ENCODE data around the gene ZNF446.
"Not testable (repeated sequence)": the region's sequence is repeated elsewhere in the genome, so short reads cannot be mapped to it uniquely, and the experiment has no call there.

The ZNF446 gene

GRCh38 chr19:58460039-58460438, 16.1 kb upstream of the ZNF446 start:
- no peak for ATAC-seq
- no peak for DNase-seq
- Mint-ChIP-seq H3K27ac (no peak overlapping the region), H3K9me3 (no peaks in the 10 kb centered on the region), H3K4me1 (no peaks in the 10 kb centered on the region), H3K4me3 (no peak overlapping the region), H3K27me3 (no peaks in the 10 kb centered on the region), H3K36me3 (ENCODE audit: low read depth) (peaks cover 19% of the 10 kb centered on the region)

- Mint-ChIP-seq H3K4me1 (peaks cover 21% of the 10 kb centered on the region), H3K27me3 (peaks cover 2% of the 10 kb centered on the region), H3K27ac (no peak overlapping the region), H3K9me3 (no peaks in the 10 kb centered on the region), H3K4me3 (peak overlapping the region; percentile 89), H3K36me3 (ENCODE audit: low read depth) (peaks cover 13% of the 10 kb centered on the region)
- DNase-seq = no peak
- no peak for ATAC-seq
These were observed 9.9 kb upstream of the ZNF446 start for GRCh38 chr19:58466089-58466759.

- peak; percentile 89 for ATAC-seq
- Mint-ChIP-seq H3K4me1 (peaks cover 21% of the 10 kb centered on the region), H3K4me3 (peak within 1 kb of the TSS; percentile 89), H3K9me3 (no peaks in the 10 kb centered on the region), H3K36me3 (ENCODE audit: low read depth) (peaks cover 13% of the 10 kb centered on the region), H3K27me3 (peaks cover 2% of the 10 kb centered on the region), H3K27ac (peak within 1 kb of the TSS; percentile 78)
- peak; percentile 99 for DNase-seq
These were observed 9.2 kb upstream of the ZNF446 start, which contains the start of gene ZNF324 for GRCh38 chr19:58466760-58467589. Gene ZNF324 (plus strand): TSS chr19:58467080. CDS start chr19:58469186, 2,106 bp downstream.

GRCh38 chr19:58468216-58468839, 7.8 kb upstream of the ZNF446 start:
- Mint-ChIP-seq H3K27ac (peak overlapping the region; percentile 78), H3K27me3 (peaks cover 2% of the 10 kb centered on the region), H3K4me3 (peak overlapping the region; percentile 89), H3K9me3 (no peaks in the 10 kb centered on the region), H3K4me1 (peaks cover 21% of the 10 kb centered on the region), H3K36me3 (ENCODE audit: low read depth) (peaks cover 18% of the 10 kb centered on the region)
- no peak for DNase-seq
- no peak for ATAC-seq

GRCh38 chr19:58469241-58470013, 6.7 kb upstream of the ZNF446 start:
- DNase-seq (no peak), ATAC-seq (no peak)
- Mint-ChIP-seq H3K36me3 (ENCODE audit: low read depth) (peaks cover 18% of the 10 kb centered on the region), H3K4me3 (peak overlapping the region; percentile 89), H3K27ac (peak overlapping the region; percentile 78), H3K9me3 (no peaks in the 10 kb centered on the region), H3K4me1 (peaks cover 27% of the 10 kb centered on the region), H3K27me3 (peaks cover 2% of the 10 kb centered on the region)

- not testable (repeated sequence) for H3K9me3 Mint-ChIP-seq, H3K27ac Mint-ChIP-seq, H3K27me3 Mint-ChIP-seq, DNase-seq, ATAC-seq, H3K4me3 Mint-ChIP-seq
- H3K36me3 Mint-ChIP-seq (ENCODE audit: low read depth) = peaks cover 18% of the 10 kb centered on the region
- H3K4me1 Mint-ChIP-seq = peaks cover 40% of the 10 kb centered on the region
These were observed 5.2 kb upstream of the ZNF446 start for GRCh38 chr19:58470837-58471543.

- Mint-ChIP-seq H3K36me3 (ENCODE audit: low read depth) (peaks cover 18% of the 10 kb centered on the region), H3K27me3 (no peaks in the 10 kb centered on the region), H3K4me3 (no peak overlapping the region), H3K4me1 (peaks cover 41% of the 10 kb centered on the region), H3K27ac (no peak overlapping the region), H3K9me3 (no peaks in the 10 kb centered on the region)
- no peak for ATAC-seq
- no peak for DNase-seq
These were observed 4.4 kb upstream of the ZNF446 start for GRCh38 chr19:58471736-58472135.

- H3K27me3 Mint-ChIP-seq = no peaks in the 10 kb centered on the region
- ATAC-seq (no peak), DNase-seq (no peak)
- H3K27ac Mint-ChIP-seq = peak overlapping the region; percentile 68
- peaks cover 34% of the 10 kb centered on the region for H3K4me1 Mint-ChIP-seq
- H3K4me3 Mint-ChIP-seq = no peak overlapping the region
- no peaks in the 10 kb centered on the region for H3K9me3 Mint-ChIP-seq
- peaks cover 18% of the 10 kb centered on the region for H3K36me3 Mint-ChIP-seq (ENCODE audit: low read depth)
These were observed 2.4 kb upstream of the ZNF446 start for GRCh38 chr19:58473775-58474174.

GRCh38 chr19:58474291-58474996, 1.7 kb upstream of the ZNF446 start:
- no peak for ATAC-seq
- no peaks in the 10 kb centered on the region for H3K9me3 Mint-ChIP-seq
- H3K4me1 Mint-ChIP-seq = peaks cover 30% of the 10 kb centered on the region
- H3K27me3 Mint-ChIP-seq = no peaks in the 10 kb centered on the region
- H3K4me3 Mint-ChIP-seq = peak overlapping the region; percentile 88
- DNase-seq = no peak
- H3K27ac Mint-ChIP-seq = peak overlapping the region; percentile 68
- H3K36me3 Mint-ChIP-seq (ENCODE audit: low read depth) = peaks cover 14% of the 10 kb centered on the region

GRCh38 chr19:58474997-58475713, 997 bp upstream of the ZNF446 start:
- ATAC-seq = peak; percentile 18

GRCh38 chr19:58476498-58477015, 405 bp downstream of the ZNF446 start:
- Mint-ChIP-seq H3K4me3 (peak overlapping the region; percentile 88), H3K9me3 (no peaks in the 10 kb centered on the region), H3K27me3 (no peaks in the 10 kb centered on the region), H3K4me1 (peaks cover 30% of the 10 kb centered on the region), H3K36me3 (ENCODE audit: low read depth) (peaks cover 5% of the 10 kb centered on the region), H3K27ac (peak overlapping the region; percentile 83)
- no peak for ATAC-seq
- DNase-seq = no peak

More at GRCh38 chr19:58474997-58475713, 997 bp upstream of the ZNF446 start:
- Mint-ChIP-seq H3K9me3 (no peaks in the 10 kb centered on the region), H3K4me3 (peak overlapping the region; percentile 88), H3K36me3 (ENCODE audit: low read depth) (peaks cover 11% of the 10 kb centered on the region), H3K4me1 (peaks cover 30% of the 10 kb centered on the region), H3K27ac (peak overlapping the region; percentile 98), H3K27me3 (no peaks in the 10 kb centered on the region)
- no peak for DNase-seq

- Mint-ChIP-seq H3K4me1 (peaks cover 30% of the 10 kb centered on the region), H3K4me3 (peak overlapping the region; percentile 88), H3K9me3 (no peaks in the 10 kb centered on the region), H3K27me3 (no peaks in the 10 kb centered on the region), H3K27ac (peak overlapping the region; percentile 83), H3K36me3 (ENCODE audit: low read depth) (peaks cover 4% of the 10 kb centered on the region)
- ATAC-seq (no peak), DNase-seq (no peak)
These were observed 978 bp downstream of the ZNF446 start for GRCh38 chr19:58477130-58477529.

All from activated naive CD8-positive, alpha-beta T cell treated with anti-CD3 and anti-CD28 coated beads, Interleukin-2, amount 50 U/mL, for 24 hours (primary cell).